ENCODE measurements around the gene ACADS. TPM values are rescaled to one million over a fixed set of nuclear protein-coding genes. Genes with fewer than 3 reads are reported as not detected.

The ACADS gene
- total and polyA plus RNA-seq, 9 of the 15 experiments (the other 6 are each of a cell fraction or from before 2014, with no cell fraction given): 0.06 to 20.3 (median 8.8) TPM

DNA sequence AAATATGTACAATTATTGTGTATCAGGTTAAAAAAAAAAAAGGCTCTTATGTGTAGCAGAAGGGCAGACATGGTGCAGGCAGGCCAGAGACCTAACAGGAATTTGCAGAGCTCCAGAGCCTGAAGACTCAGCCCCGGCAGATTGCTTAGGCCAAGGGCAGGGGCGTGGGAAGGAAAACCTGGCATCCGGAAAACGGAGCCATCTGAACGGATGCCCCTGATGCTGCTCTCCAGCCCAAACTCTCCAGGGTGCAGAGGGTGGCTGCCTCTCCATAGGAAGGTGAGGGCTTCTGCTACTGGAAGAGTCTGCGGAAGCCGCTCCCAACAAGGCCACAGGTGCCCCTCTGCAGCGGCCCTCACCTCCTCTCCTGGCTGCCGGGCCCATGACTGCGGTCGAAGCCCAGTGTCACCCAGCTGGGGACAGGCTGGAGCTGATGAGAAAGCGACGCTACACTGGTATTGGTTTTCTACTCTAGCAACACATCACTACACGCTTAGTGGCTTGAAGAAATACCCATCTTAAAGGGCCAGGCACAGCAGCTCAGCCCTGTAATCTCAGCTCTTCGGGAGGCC is 19.4 kb downstream of the ACADS start (continued):
- TF ChIP-seq, protein P1, sequence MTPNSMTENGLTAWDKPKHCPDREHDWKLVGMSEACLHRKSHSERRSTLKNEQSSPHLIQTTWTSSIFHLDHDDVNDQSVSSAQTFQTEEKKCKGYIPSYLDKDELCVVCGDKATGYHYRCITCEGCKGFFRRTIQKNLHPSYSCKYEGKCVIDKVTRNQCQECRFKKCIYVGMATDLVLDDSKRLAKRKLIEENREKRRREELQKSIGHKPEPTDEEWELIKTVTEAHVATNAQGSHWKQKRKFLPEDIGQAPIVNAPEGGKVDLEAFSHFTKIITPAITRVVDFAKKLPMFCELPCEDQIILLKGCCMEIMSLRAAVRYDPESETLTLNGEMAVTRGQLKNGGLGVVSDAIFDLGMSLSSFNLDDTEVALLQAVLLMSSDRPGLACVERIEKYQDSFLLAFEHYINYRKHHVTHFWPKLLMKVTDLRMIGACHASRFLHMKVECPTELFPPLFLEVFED (CRISPR knock-in tag; conservative IDR thresholded peaks at IDR 0.05): no peak
- TF ChIP-seq, protein P2, sequence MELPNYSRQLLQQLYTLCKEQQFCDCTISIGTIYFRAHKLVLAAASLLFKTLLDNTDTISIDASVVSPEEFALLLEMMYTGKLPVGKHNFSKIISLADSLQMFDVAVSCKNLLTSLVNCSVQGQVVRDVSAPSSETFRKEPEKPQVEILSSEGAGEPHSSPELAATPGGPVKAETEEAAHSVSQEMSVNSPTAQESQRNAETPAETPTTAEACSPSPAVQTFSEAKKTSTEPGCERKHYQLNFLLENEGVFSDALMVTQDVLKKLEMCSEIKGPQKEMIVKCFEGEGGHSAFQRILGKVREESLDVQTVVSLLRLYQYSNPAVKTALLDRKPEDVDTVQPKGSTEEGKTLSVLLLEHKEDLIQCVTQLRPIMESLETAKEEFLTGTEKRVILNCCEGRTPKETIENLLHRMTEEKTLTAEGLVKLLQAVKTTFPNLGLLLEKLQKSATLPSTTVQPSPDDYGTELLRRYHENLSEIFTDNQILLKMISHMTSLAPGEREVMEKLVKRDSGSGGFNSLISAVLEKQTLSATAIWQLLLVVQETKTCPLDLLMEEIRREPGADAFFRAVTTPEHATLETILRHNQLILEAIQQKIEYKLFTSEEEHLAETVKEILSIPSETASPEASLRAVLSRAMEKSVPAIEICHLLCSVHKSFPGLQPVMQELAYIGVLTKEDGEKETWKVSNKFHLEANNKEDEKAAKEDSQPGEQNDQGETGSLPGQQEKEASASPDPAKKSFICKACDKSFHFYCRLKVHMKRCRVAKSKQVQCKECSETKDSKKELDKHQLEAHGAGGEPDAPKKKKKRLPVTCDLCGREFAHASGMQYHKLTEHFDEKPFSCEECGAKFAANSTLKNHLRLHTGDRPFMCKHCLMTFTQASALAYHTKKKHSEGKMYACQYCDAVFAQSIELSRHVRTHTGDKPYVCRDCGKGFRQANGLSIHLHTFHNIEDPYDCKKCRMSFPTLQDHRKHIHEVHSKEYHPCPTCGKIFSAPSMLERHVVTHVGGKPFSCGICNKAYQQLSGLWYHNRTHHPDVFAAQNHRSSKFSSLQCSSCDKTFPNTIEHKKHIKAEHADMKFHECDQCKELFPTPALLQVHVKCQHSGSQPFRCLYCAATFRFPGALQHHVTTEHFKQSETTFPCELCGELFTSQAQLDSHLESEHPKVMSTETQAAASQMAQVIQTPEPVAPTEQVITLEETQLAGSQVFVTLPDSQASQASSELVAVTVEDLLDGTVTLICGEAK (IDR thresholded peaks at IDR 0.05): no peak
- TF ChIP-seq, protein P2 (CRISPR knock-in tag; IDR thresholded peaks at IDR 0.05): no peak
- TF ChIP-seq NEUROD1 (IDR thresholded peaks at IDR 0.05; ENCODE audit: borderline replicate concordance, low read depth, low read length, partially characterized antibody) (no peak), IRF2 (CRISPR knock-in tag; IDR thresholded peaks at IDR 0.05) (no peak), KAT2B (IDR thresholded peaks at IDR 0.05; ENCODE audit: low read depth, low read length) (no peak)

Measured in K562 (cell line).